ENCODE data around the gene TOGARAM2.
"Not testable (repeated sequence)": the region's sequence is repeated elsewhere in the genome, so short reads cannot be mapped to it uniquely, and the experiment has no call there.

The TOGARAM2 gene

GRCh38 chr2:29080886-29081743 is 100.0 kb downstream of the TOGARAM2 start:
- no peak for DNase-seq (ENCODE audit: low spot score)
- no peaks in the 10 kb centered on the region for H3K4me1 ChIP-seq (ENCODE audit: insufficient read depth, poor library complexity, severe bottlenecking)
- no peak for ATAC-seq (ENCODE audit: low read depth)
- no peak overlapping the region for H3K4me3 ChIP-seq (ENCODE audit: severe bottlenecking)
- no peaks in the 10 kb centered on the region for H3K9me3 ChIP-seq (ENCODE audit: severe bottlenecking)
- no peaks in the 10 kb centered on the region for H3K27me3 ChIP-seq (ENCODE audit: insufficient read depth, poor library complexity, severe bottlenecking)
- H3K36me3 ChIP-seq (ENCODE audit: low read depth): no peaks in the 10 kb centered on the region
- no peak for TF ChIP-seq CTCF (IDR thresholded peaks at IDR 0.05; ENCODE audit: poor library complexity, severe bottlenecking)
- H3K27ac ChIP-seq (ENCODE audit: poor library complexity, severe bottlenecking): no peak overlapping the region

GRCh38 chr2:29082804-29083495 is 101.9 kb downstream of the TOGARAM2 start:
- Histone ChIP-seq H3K36me3 (ENCODE audit: low read depth) (no peaks in the 10 kb centered on the region), H3K9me3 (ENCODE audit: severe bottlenecking) (no peaks in the 10 kb centered on the region), H3K4me1 (ENCODE audit: insufficient read depth, poor library complexity, severe bottlenecking) (no peaks in the 10 kb centered on the region), H3K27me3 (ENCODE audit: insufficient read depth, poor library complexity, severe bottlenecking) (no peaks in the 10 kb centered on the region), H3K4me3 (ENCODE audit: severe bottlenecking) (no peak overlapping the region), H3K27ac (ENCODE audit: poor library complexity, severe bottlenecking) (no peak overlapping the region)
- ATAC-seq (ENCODE audit: low read depth): no peak
- no peak for TF ChIP-seq CTCF (IDR thresholded peaks at IDR 0.05; ENCODE audit: poor library complexity, severe bottlenecking)
- no peak for DNase-seq (ENCODE audit: low spot score)

DNA sequence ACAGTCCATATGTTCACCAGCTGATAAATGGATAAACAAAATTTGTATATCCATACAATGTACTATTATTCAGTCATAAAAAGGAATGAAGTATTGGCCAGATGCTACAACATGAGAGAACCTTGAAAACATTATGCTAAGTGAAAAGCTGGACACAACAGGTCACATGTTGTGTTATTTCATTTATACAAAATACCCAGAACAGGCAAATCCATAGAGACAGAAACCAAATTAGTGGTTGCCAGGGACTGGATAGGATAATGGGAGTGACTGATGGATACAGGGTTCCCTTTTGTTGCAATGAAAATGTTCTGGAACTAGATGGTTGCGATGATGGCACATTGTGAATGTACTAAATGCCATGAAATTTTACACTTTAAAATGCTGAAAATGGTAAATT is 103.5 kb downstream of the TOGARAM2 start:
- Histone ChIP-seq H3K36me3 (ENCODE audit: low read depth) (no peaks in the 10 kb centered on the region), H3K27me3 (ENCODE audit: insufficient read depth, poor library complexity, severe bottlenecking) (no peaks in the 10 kb centered on the region), H3K9me3 (ENCODE audit: severe bottlenecking) (no peaks in the 10 kb centered on the region), H3K4me3 (ENCODE audit: severe bottlenecking) (no peak overlapping the region), H3K27ac (ENCODE audit: poor library complexity, severe bottlenecking) (no peak overlapping the region), H3K4me1 (ENCODE audit: insufficient read depth, poor library complexity, severe bottlenecking) (no peaks in the 10 kb centered on the region)
- DNase-seq (ENCODE audit: low spot score) (no peak), ATAC-seq (ENCODE audit: low read depth) (no peak)
- no peak for TF ChIP-seq CTCF (IDR thresholded peaks at IDR 0.05; ENCODE audit: poor library complexity, severe bottlenecking)

DNA sequence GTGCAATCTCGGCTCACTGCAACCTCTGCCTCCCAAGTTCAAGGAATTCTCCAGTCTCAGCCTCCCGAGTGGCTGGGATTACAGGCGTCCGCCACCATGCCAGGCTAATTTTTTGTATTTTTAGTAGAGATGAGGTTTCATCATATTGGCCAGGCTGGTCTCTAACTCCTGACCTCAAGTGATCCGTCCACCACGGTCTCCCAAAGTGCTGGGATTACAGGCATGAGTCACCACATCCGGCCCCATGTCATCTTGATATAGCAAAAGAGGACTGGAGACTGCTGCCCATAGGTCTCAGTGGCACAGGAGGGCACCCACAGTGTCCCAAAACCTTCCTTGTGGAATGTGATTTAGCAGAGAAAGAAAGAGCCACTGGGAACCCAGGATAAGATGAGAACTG is 109.2 kb downstream of the TOGARAM2 start:
- not testable (repeated sequence) for H3K4me3 ChIP-seq (ENCODE audit: severe bottlenecking); H3K4me1 ChIP-seq (ENCODE audit: insufficient read depth, poor library complexity, severe bottlenecking); ATAC-seq (ENCODE audit: low read depth); H3K9me3 ChIP-seq (ENCODE audit: severe bottlenecking); DNase-seq (ENCODE audit: low spot score); H3K27ac ChIP-seq (ENCODE audit: poor library complexity, severe bottlenecking); H3K36me3 ChIP-seq (ENCODE audit: low read depth); H3K27me3 ChIP-seq (ENCODE audit: insufficient read depth, poor library complexity, severe bottlenecking)

DNA sequence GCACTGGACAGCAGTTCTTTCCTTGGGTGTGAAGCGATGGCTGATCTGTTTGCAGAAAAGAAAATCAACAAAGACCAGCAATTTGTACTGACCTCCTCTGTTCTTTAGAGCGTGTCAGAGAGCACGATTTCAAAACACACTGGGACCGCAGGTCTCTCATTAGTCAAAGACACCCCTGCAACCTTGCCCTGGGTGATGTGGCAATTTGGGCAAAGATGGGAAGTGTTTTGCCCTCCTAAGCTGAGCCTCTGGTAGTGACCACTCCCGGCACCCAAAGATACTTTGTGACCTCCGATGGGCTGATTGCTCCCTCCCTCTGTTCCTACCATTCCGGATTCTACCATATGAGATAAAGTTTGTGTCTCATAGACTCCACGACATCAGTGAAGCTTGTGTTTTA is 115.9 kb downstream of the TOGARAM2 start:
- H3K36me3 ChIP-seq (ENCODE audit: low read depth): no peaks in the 10 kb centered on the region
- DNase-seq (ENCODE audit: low spot score) (no peak), ATAC-seq (ENCODE audit: low read depth) (no peak)
- no peak for TF ChIP-seq CTCF (IDR thresholded peaks at IDR 0.05; ENCODE audit: poor library complexity, severe bottlenecking)
- H3K4me1 ChIP-seq (ENCODE audit: insufficient read depth, poor library complexity, severe bottlenecking): no peaks in the 10 kb centered on the region
- no peak overlapping the region for H3K4me3 ChIP-seq (ENCODE audit: severe bottlenecking)
- H3K27me3 ChIP-seq (ENCODE audit: insufficient read depth, poor library complexity, severe bottlenecking): no peaks in the 10 kb centered on the region
- no peaks in the 10 kb centered on the region for H3K9me3 ChIP-seq (ENCODE audit: severe bottlenecking)
- H3K27ac ChIP-seq (ENCODE audit: poor library complexity, severe bottlenecking): no peak overlapping the region
